Kidney tubule cell (primary cell): ENCODE results near the gene DENND1A.

Experiments used
- DNase-seq: peaks from one replicate; pipeline ENCODE4 v3.0.0-alpha.2; 2018; ENCODE audit warnings: low spot score

DENND1A gene

DNA sequence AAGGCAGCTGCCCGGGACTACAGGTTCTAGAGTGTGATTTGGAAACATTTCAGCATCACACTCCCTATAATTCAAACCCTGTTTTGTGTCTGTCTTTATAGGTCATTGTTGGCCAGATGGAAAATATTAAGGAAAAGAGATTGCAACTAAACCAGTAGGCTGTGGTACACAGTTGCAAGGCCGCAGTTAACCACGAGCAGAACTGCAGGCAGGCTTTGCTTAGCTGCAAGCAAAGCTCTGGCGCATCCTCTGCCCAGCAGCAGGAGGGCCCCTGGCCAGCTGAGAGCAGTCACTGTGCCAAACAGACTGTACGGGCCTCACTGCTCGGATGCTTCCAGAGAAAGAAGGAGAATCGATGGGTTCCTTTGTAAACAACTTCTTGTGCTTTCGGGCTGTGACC lies 204.5 kb downstream of the DENND1A start:
- DNase-seq = peak; percentile 13

GRCh38 chr9:123724211-123724796 lies 205.6 kb downstream of the DENND1A start:
- DNase-seq = peak; percentile 27

DNA sequence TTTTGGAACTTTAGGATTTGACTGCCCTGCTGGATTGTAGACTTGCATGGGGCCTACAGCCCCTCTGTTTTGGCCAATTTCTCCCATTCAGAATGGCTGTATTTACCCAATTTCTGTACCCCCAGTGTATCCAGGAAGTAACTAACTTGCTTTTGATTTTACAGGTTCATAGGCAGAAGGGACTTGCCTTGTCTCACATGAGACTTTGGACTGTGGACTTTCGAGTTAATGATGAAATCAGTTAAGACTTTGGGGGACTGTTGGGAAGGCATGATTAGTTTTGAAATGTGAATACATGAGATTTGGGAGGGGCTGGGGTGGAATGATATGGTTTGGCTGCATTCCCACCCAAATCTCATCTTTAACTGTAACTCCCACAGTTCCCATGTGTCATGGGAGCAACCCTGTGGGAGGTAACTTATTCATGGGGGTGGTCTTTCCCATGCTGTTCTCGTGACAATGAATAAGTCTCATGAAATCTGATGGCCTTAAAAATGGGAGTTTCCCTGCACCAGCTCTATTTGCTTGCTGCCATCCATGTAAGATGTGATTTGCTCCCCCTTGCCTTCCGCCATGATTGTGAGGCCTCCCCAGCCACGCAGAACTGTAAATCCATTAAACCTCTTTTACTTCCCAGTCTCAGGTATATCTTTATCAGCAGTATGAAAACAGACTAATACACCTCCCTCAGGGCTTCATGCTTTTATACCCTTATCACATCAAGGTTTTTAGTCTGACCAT lies 206.6 kb downstream of the DENND1A start:
- DNase-seq = no peak

- DNase-seq = no peak
These were observed 207.5 kb downstream of the DENND1A start for GRCh38 chr9:123722378-123722777.

DNA sequence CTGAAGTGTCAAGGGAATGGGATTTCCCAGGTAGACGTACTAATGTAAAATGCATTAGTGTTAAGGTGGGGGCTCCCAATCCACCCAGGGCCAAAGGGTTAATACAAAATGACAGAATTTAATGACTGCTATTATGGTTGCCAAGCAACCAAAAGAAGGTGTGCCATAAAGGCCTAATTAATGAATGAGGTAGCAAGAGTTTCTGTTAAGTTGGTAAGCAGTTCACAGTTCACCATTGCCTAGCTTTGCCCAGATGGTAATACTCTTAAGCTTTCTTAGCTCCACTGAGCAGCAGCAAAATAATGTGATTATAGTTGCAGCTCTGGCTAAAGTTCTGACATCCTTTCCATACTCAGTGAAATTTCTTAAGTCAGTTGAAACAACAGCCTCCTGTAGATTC lies 211.7 kb downstream of the DENND1A start:
- DNase-seq = no peak

DNA sequence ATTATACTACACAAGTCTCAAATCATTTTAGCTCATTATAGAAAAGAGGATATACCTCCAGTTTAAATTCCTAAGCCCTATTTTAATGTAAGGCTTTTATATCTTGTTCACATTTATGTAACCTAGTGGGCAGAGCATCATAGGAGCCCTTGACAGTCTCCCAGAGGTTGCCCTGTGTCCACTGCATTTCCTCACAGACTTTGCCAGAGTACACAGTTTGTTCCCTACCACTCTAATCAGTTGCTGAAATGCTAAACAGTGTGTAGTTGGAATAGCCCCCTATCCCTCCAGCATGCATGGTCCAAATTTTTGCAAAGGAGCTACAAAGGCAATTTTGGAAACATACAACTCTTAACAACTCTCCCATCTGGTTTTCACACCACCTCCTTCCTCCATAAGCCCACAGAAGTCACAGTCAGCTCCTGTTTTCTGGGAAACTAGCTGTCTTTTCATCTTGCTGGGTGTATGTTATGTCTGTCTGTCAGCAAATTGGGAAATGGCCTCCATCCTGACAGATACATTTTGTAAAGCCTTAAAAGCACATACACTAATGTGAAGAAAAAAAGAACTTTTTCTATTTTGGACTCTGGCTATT lies 212.2 kb downstream of the DENND1A start:
- DNase-seq = no peak

DNA sequence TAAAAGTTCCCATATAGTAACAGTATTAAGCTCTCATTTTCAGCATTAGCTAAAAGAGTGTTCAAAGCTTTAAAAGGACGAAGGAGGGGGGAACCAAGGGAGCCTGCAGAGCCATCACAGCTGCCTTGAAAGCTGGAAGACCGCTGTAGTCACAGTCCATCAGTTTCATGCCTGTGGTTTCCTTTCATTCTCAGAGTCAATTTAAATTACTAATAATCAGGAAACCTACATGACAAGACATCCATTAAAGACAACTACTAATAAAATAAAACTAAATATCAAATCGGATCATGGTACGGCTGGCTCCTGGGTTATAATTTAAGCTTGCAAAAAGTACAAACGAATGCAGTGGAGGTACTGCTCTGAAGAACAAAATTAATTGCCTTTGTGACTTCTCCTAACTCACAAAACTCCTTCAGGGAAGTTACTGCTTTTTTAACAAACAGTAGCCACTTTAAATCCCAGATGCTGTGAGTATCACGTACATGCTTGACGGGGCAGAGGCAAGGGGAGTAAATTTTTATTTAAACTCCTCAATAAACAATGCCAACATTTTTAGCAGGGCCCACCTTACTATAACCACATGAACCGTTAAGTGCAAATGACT lies 213.5 kb downstream of the DENND1A start:
- peak; percentile 47 for DNase-seq

- DNase-seq = peak; percentile 35
These were observed 214.7 kb downstream of the DENND1A start for GRCh38 chr9:123715258-123715657.

GRCh38 chr9:123713282-123713681 lies 216.6 kb downstream of the DENND1A start:
- DNase-seq = no peak

GRCh38 chr9:123712399-123712798 lies 217.5 kb downstream of the DENND1A start:
- no peak for DNase-seq

- DNase-seq = peak; percentile 92
These were observed 219.6 kb downstream of the DENND1A start for GRCh38 chr9:123710299-123710698.

DNA sequence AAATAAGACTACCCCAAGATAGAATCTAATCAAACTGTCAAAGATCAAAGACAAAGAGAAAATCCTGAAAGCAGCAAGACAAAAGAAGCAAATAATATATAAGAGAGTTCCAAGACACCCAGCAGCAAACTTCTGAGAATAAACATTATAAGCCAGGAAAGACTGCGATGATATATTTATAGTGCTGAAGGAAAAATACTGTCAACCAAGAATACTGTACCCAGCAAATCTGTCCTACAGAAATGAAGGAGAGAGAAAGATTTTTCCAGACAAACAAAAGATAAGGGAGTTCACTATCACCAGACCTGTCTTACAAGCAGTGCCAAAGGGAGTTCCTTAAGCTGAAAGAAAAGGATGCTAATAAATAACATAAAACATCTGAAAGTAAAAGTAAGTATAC lies 227.4 kb downstream of the DENND1A start:
- DNase-seq = no peak

DNA sequence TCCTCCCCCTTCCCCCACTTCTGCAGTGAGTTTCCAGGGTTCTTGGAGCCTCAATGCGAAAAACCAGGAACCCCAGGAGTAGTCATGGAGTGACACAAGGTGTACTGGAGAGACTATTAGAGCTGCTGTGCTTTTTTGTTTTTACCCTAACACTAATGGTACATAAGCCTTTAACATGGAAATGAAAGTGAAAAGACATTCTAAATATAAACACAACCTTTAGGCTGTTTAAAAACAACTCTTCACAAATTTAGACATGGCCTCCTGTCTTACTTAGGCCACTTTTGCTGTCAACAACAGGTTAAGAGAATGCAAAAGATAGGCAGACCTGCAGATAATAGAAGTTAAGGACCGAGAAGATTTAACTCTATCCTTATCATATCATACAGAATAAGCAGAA lies 232.2 kb downstream of the DENND1A start:
- DNase-seq = no peak

GRCh38 chr9:123696476-123696875 lies 233.4 kb downstream of the DENND1A start:
- no peak for DNase-seq

- DNase-seq = no peak
These were observed 234.5 kb downstream of the DENND1A start for GRCh38 chr9:123695386-123695785.

DNA sequence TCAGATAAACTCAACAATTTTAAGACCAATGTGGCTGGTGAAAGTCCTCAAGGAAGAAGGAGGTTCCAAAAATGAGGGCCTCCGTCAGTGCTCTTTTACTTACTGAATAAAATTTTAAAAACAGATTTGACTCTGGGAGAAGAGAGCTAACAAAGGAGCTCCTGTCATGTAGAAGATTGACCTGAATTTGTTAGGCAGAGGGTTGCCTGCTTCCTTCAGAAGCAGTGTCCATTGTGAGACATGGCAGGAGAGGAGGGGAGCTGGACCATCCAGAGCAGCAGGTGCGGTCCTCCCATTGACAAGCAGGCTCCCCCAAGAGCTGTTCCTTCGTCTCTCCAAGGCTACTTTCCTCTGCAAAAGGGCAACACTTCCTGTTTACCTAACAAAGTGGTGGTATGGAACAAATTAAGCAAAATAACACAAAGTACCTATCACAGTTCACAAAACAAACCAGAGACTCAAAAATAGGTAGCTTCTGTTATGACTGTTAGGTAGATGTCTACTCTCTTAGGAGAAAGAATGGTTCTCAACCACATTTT lies 238.1 kb downstream of the DENND1A start:
- DNase-seq = no peak

GRCh38 chr9:123689701-123690428 lies 240.1 kb downstream of the DENND1A start:
- DNase-seq = peak; percentile 44

DNA sequence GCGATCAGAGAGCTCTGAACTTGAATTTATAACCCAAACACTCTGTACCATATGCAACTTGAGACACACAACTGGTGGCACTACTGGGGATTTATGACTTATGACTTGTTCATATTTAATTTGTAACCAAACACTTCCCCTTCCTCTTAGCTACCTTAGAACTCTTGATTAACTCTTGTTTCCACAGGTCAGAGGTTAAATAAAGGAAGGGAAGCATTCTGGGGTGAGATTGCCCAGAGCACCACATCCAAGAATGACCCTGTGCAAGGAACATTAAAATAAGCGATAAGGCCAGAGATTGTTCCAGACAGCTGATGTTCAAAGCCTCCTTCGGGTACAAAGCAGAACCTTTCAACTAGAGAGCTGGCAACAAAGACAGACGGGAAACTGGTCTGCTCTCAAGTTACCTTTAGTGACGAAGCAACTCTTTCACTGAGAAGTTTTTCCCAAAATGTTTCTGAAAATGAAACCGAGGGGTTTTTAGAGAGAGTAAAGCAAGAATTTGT lies 242.6 kb downstream of the DENND1A start:
- peak; percentile 24 for DNase-seq

GRCh38 chr9:123686829-123687192 lies 243.1 kb downstream of the DENND1A start:
- peak; percentile 5 for DNase-seq

DNA sequence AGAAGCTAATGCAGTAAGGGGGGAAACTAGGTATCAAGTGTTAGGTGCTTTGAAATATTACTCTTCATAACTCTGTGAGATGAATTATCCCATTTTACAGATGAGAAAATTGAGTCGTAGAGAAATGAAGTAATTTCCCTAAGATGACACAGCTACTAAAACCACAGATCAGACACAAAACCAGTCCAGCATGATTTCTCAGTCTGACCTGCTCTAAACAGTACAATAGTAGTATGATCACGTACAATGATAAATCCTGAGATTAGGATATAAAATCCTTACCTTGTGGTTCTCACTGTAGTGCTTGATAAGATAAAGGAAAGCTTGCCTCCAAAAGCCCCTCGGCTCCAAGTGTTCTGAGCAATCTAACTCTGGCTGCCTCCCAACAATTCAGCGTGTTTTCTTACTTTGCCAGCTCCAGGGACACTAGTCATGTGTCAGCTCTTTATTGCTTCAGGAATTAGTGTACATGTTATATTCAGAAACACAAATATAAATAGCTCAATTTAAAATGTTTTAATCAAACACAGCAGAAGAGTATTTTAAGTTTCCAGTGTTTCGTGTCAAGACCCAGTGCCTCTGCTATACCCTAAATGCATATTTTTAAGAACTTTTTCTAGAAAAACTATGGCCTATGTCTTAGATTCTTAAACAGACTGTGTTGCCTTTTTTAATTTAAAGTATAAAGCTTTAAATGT lies 243.6 kb downstream of the DENND1A start:
- peak; percentile 51 for DNase-seq

DNA sequence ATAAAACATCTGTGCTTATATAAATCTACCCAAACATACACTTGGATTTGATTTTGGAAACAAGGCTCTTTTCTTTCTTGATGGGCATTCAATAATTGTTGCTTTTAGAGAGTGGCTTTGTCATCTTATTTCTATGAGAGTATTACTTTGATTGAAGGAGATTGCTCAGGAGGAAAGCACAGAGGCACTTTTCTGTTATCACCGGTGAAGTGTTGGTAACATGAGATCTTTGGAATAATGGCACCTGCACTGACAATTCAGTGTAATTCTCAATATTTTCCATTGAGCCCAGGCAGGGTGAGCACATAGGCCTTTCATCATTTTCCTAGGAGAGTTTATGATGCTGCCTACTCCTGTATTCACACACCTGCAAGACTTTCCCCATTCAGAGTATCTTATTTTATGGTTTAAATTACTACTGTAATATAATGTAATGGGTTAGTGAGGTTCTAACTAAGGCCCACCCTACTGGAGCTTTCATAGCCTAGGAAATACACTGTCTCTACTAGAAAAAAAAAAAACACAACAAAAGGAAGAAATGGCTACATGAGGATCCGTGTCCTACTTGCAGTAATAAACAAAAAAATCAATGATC lies 244.3 kb downstream of the DENND1A start:
- no peak for DNase-seq
